ENCODE measurements around the gene PLEKHA8.
A peak's percentile ranks its signal among the peaks of the same experiment; 100 is the strongest.

PLEKHA8 gene

GRCh38 chr7:29989257-29989995 lies 38.8 kb upstream of the PLEKHA8 start, which contains the start of gene SCRN1:
SCRN1 (minus strand) TSS chr7:29989801; CDS start chr7:29969067, 20,734 bp downstream.
- peaks cover 37% of the 10 kb centered on the region for H3K9me3 Mint-ChIP-seq
- peak; percentile 72 for DNase-seq
- peak within 1 kb of the TSS; percentile 91 for H3K4me3 Mint-ChIP-seq
- peak within 1 kb of the TSS; percentile 99 for H3K27ac Mint-ChIP-seq
- H3K27me3 Mint-ChIP-seq (ENCODE audit: low read depth, poor library complexity) = peaks cover 6% of the 10 kb centered on the region
- peaks cover 14% of the 10 kb centered on the region for H3K36me3 Mint-ChIP-seq (ENCODE audit: low read depth)
- peaks cover 25% of the 10 kb centered on the region for H3K4me1 Mint-ChIP-seq
- TF ChIP-seq CTCF (IDR thresholded peaks at IDR 0.05) = no peak

- peak overlapping the region; percentile 73 for H3K4me3 Mint-ChIP-seq
- no peak for TF ChIP-seq CTCF (IDR thresholded peaks at IDR 0.05)
- no peak overlapping the region for H3K27ac Mint-ChIP-seq
- no peak for DNase-seq
- peaks cover 17% of the 10 kb centered on the region for H3K36me3 Mint-ChIP-seq (ENCODE audit: low read depth)
- H3K4me1 Mint-ChIP-seq = peaks cover 25% of the 10 kb centered on the region
- H3K27me3 Mint-ChIP-seq (ENCODE audit: low read depth, poor library complexity) = peaks cover 8% of the 10 kb centered on the region
- H3K9me3 Mint-ChIP-seq = peaks cover 47% of the 10 kb centered on the region
Observed at GRCh38 chr7:29990931-29991330, 37.3 kb upstream of the PLEKHA8 start.

GRCh38 chr7:29991937-29992336 lies 36.3 kb upstream of the PLEKHA8 start:
- no peak overlapping the region for H3K4me3 Mint-ChIP-seq
- peaks cover 25% of the 10 kb centered on the region for H3K36me3 Mint-ChIP-seq (ENCODE audit: low read depth)
- no peak overlapping the region for H3K27ac Mint-ChIP-seq
- peaks cover 23% of the 10 kb centered on the region for H3K4me1 Mint-ChIP-seq
- H3K9me3 Mint-ChIP-seq = peaks cover 55% of the 10 kb centered on the region
- TF ChIP-seq CTCF (IDR thresholded peaks at IDR 0.05) = no peak
- H3K27me3 Mint-ChIP-seq (ENCODE audit: low read depth, poor library complexity) = peaks cover 7% of the 10 kb centered on the region
- no peak for DNase-seq

GRCh38 chr7:29993140-29993539 lies 35.1 kb upstream of the PLEKHA8 start:
- no peak for DNase-seq
- Mint-ChIP-seq H3K27me3 (ENCODE audit: low read depth, poor library complexity) (peaks cover 6% of the 10 kb centered on the region), H3K36me3 (ENCODE audit: low read depth) (peaks cover 27% of the 10 kb centered on the region), H3K4me1 (peaks cover 11% of the 10 kb centered on the region), H3K9me3 (peaks cover 58% of the 10 kb centered on the region), H3K4me3 (no peak overlapping the region), H3K27ac (no peak overlapping the region)
- TF ChIP-seq CTCF (IDR thresholded peaks at IDR 0.05) = no peak

GRCh38 chr7:29995652-29996051 lies 32.6 kb upstream of the PLEKHA8 start:
- TF ChIP-seq CTCF (IDR thresholded peaks at IDR 0.05) = no peak
- Mint-ChIP-seq H3K36me3 (ENCODE audit: low read depth) (peaks cover 27% of the 10 kb centered on the region), H3K4me1 (no peaks in the 10 kb centered on the region), H3K27me3 (ENCODE audit: low read depth, poor library complexity) (peaks cover 6% of the 10 kb centered on the region), H3K9me3 (peaks cover 69% of the 10 kb centered on the region), H3K27ac (no peak overlapping the region), H3K4me3 (no peak overlapping the region)
- DNase-seq = no peak

- no peak for TF ChIP-seq CTCF (IDR thresholded peaks at IDR 0.05)
- Mint-ChIP-seq H3K27ac (no peak overlapping the region), H3K4me1 (no peaks in the 10 kb centered on the region), H3K27me3 (ENCODE audit: low read depth, poor library complexity) (peaks cover 9% of the 10 kb centered on the region), H3K36me3 (ENCODE audit: low read depth) (peaks cover 27% of the 10 kb centered on the region), H3K4me3 (no peak overlapping the region), H3K9me3 (peaks cover 69% of the 10 kb centered on the region)
- no peak for DNase-seq
Observed at GRCh38 chr7:29996321-29996720, 31.9 kb upstream of the PLEKHA8 start.

Measured in nephron progenitor cell (in vitro differentiated cells).